ENCODE results near the gene PHF24.
"Not testable (repeated sequence)": the region's sequence is repeated elsewhere in the genome, so short reads cannot be mapped to it uniquely, and the experiment has no call there.

DNA sequence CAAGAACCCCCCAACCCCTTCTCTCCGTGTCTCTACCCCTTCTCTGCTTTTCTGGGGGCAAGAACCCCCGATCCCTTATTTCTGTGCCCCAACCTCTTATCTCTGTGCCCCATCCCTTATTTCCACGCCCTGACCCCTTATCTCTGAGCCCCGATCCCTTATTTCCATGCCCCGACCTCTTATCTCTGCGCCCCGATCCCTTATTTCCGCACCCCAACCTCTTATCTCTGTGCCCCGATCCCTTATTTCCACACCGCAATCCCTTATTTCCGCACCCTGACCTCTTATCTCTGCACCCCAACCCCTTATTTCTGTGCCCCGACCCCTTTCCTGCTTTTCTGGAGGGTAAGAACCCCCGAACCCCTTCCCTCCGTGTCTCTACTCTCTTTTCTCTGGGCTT is 46.2 kb downstream of the PHF24 start:
- TF ChIP-seq, protein P1, sequence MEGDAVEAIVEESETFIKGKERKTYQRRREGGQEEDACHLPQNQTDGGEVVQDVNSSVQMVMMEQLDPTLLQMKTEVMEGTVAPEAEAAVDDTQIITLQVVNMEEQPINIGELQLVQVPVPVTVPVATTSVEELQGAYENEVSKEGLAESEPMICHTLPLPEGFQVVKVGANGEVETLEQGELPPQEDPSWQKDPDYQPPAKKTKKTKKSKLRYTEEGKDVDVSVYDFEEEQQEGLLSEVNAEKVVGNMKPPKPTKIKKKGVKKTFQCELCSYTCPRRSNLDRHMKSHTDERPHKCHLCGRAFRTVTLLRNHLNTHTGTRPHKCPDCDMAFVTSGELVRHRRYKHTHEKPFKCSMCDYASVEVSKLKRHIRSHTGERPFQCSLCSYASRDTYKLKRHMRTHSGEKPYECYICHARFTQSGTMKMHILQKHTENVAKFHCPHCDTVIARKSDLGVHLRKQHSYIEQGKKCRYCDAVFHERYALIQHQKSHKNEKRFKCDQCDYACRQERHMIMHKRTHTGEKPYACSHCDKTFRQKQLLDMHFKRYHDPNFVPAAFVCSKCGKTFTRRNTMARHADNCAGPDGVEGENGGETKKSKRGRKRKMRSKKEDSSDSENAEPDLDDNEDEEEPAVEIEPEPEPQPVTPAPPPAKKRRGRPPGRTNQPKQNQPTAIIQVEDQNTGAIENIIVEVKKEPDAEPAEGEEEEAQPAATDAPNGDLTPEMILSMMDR (conservative IDR thresholded peaks at IDR 0.05; ENCODE audit: low read length), result not testable (repeated sequence)
- not testable (repeated sequence) for TF ChIP-seq EZH2phosphoT487 (IDR thresholded peaks at IDR 0.05; ENCODE audit: borderline replicate concordance)
